ENCODE measurements around the gene MBL2. TPM values are rescaled to one million over a fixed set of nuclear protein-coding genes. Genes with fewer than 3 reads are reported as not detected.

The MBL2 gene
- total RNA-seq, 2 donors from 2014 or later, result not detected

DNA sequence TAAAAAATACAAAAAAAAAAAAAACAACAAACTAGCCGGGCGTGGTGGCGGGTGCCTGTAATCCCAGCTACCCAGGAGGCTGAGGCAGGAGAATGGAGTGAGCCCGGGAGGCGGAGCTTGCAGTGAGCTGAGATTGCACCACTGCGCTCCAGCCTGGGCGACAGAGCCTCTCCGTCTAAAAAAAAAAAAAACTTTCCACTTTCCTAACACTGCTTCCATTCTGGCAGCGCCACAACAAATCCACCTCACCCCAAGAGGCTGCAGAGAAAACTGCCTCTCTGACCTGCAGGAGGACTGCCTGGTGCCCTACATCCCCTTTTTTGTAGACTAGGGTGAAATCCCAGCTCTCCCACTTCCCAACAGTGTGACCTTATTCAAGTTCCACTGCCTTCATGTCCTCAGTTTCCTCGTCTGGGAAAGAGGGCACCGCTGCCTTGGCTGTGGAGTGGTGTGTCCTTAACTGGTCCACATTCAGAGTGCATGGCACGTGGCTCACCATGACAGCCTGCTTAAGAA, 2.6 kb upstream of the MBL2 start:
- Histone ChIP-seq H3K9me3 (ENCODE audit: control insufficient read depth, low read length) (no peaks in the 10 kb centered on the region), H3K4me3 (ENCODE audit: low read length) (no peak overlapping the region), H3K36me3 (ENCODE audit: control insufficient read depth, insufficient read depth, low read length) (no peaks in the 10 kb centered on the region), H3K27ac (ENCODE audit: low read depth, low read length) (no peak overlapping the region), H3K4me1 (ENCODE audit: control insufficient read depth, insufficient read depth, low read length) (no peaks in the 10 kb centered on the region), H3K27me3 (ENCODE audit: control insufficient read depth, insufficient read depth, low read length, poor library complexity, severe bottlenecking) (no peaks in the 10 kb centered on the region), H3K9ac (ENCODE audit: extremely low read depth, low read length, poor library complexity, severe bottlenecking) (no peak overlapping the region)
- Mint-ChIP-seq H3K36me3 (ENCODE audit: low read depth) (no peaks in the 10 kb centered on the region), H3K9me3 (no peaks in the 10 kb centered on the region), H3K4me1 (no peaks in the 10 kb centered on the region), H3K4me3 (no peak overlapping the region), H3K27ac (no peak overlapping the region), H3K27me3 (ENCODE audit: insufficient read depth) (no peaks in the 10 kb centered on the region)
- DNase-seq, result no peak
- TF ChIP-seq, protein P1, sequence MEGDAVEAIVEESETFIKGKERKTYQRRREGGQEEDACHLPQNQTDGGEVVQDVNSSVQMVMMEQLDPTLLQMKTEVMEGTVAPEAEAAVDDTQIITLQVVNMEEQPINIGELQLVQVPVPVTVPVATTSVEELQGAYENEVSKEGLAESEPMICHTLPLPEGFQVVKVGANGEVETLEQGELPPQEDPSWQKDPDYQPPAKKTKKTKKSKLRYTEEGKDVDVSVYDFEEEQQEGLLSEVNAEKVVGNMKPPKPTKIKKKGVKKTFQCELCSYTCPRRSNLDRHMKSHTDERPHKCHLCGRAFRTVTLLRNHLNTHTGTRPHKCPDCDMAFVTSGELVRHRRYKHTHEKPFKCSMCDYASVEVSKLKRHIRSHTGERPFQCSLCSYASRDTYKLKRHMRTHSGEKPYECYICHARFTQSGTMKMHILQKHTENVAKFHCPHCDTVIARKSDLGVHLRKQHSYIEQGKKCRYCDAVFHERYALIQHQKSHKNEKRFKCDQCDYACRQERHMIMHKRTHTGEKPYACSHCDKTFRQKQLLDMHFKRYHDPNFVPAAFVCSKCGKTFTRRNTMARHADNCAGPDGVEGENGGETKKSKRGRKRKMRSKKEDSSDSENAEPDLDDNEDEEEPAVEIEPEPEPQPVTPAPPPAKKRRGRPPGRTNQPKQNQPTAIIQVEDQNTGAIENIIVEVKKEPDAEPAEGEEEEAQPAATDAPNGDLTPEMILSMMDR (conservative IDR thresholded peaks at IDR 0.05), result no peak
- 90 to 95% methylated on average over 6 to 12 of the region's 12 CpGs for WGBS, 2 experiments (ENCODE audit: insufficient coverage in 1 of 2, insufficient read length in 1 of 2)

DNA sequence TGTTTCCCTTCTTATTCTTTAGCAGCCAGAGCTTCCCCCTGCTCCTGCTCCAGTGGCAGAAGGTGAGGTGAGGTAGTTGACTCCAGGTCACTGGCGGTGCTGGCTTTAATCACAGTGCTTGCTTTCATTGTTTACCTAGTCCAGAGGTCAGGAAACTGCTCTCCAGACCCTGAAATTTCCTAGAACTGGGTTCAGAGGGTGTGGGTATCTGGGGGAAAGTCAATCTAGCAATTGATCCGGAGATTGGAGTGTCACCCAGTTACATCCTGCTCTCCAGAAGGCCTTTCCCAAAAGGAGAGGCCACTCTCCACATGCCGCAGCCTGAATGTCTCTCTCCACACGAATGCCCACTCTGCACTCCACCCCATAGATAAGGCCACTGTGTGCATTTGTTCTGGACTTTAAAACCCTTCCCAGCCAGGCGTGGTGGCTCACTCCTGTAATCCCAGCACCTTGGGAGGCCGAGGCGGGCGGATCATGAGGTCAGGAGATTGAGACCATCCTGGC, 2.1 kb upstream of the MBL2 start:
- H3K9me3 ChIP-seq (ENCODE audit: control insufficient read depth, low read length), result no peaks in the 10 kb centered on the region
- H3K36me3 ChIP-seq (ENCODE audit: control insufficient read depth, insufficient read depth, low read length), result no peaks in the 10 kb centered on the region
- Mint-ChIP-seq H3K4me3 (no peak overlapping the region), H3K27ac (no peak overlapping the region), H3K9me3 (no peaks in the 10 kb centered on the region), H3K27me3 (ENCODE audit: insufficient read depth) (no peaks in the 10 kb centered on the region), H3K36me3 (ENCODE audit: low read depth) (no peaks in the 10 kb centered on the region), H3K4me1 (no peaks in the 10 kb centered on the region)
- H3K9ac ChIP-seq (ENCODE audit: extremely low read depth, low read length, poor library complexity, severe bottlenecking), result no peak overlapping the region
- no peak overlapping the region for H3K4me3 ChIP-seq (ENCODE audit: low read length)
- TF ChIP-seq, protein P1 (conservative IDR thresholded peaks at IDR 0.05), result no peak
- H3K27me3 ChIP-seq (ENCODE audit: control insufficient read depth, insufficient read depth, low read length, poor library complexity, severe bottlenecking), result no peaks in the 10 kb centered on the region
- no peaks in the 10 kb centered on the region for H3K4me1 ChIP-seq (ENCODE audit: control insufficient read depth, insufficient read depth, low read length)
- no peak for DNase-seq
- H3K27ac ChIP-seq (ENCODE audit: low read depth, low read length), result no peak overlapping the region
- 93 to 100% methylated on average over 1 to 8 of the region's 8 CpGs for WGBS, 2 experiments (ENCODE audit: insufficient coverage in 1 of 2, insufficient read length in 1 of 2)

DNA sequence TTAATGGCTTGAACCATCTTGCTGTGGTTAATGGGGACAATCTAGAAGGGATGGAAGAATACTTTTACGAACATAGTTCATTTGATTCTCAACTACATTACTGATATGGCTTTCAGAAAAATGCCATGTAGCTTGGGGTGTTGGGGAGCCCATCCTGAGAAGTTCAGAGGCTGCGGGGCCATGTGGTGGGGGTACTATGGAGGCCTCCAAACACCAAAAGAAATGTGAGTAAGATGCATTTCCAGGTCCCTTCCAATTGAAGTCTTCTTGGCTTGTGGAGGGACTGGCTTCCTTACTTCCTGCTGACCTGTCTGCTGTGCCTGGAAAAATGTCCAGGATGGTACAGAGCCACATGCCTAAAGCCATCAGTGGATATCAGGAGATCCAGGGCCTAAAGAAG, 1.6 kb upstream of the MBL2 start:
- Histone ChIP-seq H3K4me3 (ENCODE audit: low read length) (no peak overlapping the region), H3K9me3 (ENCODE audit: control insufficient read depth, low read length) (no peaks in the 10 kb centered on the region), H3K36me3 (ENCODE audit: control insufficient read depth, insufficient read depth, low read length) (no peaks in the 10 kb centered on the region), H3K27me3 (ENCODE audit: control insufficient read depth, insufficient read depth, low read length, poor library complexity, severe bottlenecking) (no peaks in the 10 kb centered on the region), H3K9ac (ENCODE audit: extremely low read depth, low read length, poor library complexity, severe bottlenecking) (no peak overlapping the region), H3K4me1 (ENCODE audit: control insufficient read depth, insufficient read depth, low read length) (no peaks in the 10 kb centered on the region), H3K27ac (ENCODE audit: low read depth, low read length) (no peak overlapping the region)
- WGBS, 2 experiments (ENCODE audit: insufficient coverage in 1 of 2, insufficient read length in 1 of 2), result 92 to 100% methylated on average over 1 of the region's 2 CpGs
- no peaks in the 10 kb centered on the region for H3K9me3 Mint-ChIP-seq
- DNase-seq, result no peak
- no peaks in the 10 kb centered on the region for H3K4me1 Mint-ChIP-seq
- no peak overlapping the region for H3K27ac Mint-ChIP-seq
- no peaks in the 10 kb centered on the region for H3K36me3 Mint-ChIP-seq (ENCODE audit: low read depth)
- no peak overlapping the region for H3K4me3 Mint-ChIP-seq
- TF ChIP-seq, protein P1 (conservative IDR thresholded peaks at IDR 0.05), result no peak
- no peaks in the 10 kb centered on the region for H3K27me3 Mint-ChIP-seq (ENCODE audit: insufficient read depth)

Measured in endodermal cell (in vitro differentiated cells).